Measurements from ENCODE around the gene CDC42BPG. TPM values are rescaled to one million over a fixed set of nuclear protein-coding genes. Genes with fewer than 3 reads are reported as not detected.

Gene CDC42BPG
- total RNA-seq, 1 donor from 2014 or later = 16.3 TPM

DNA sequence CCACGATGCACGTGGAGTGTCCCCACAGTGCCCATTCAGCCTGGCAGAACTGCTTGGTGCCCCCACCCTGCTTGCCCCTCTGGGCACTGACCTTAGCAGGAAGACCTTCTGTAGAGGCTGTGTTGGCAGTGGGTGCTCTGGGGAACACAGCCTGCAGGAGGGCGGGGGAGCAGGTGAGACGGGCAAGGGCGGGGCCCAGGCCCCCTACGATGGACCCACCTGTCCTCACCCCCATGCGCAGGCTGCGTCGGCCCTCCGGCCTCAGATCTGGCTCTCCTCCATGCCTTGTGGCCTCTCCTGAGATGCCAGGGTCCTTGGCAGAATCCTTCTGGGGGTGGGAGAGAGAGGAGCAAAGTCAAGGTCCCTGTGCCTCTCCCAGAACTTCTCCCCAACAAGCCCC is 10.9 kb downstream of the CDC42BPG start:
- intact Hi-C loops (cut with DNase I) = no loop called here
- H3K4me1 ChIP-seq = no peaks in the 10 kb centered on the region
- H3K27ac ChIP-seq = no peak overlapping the region
- H3K27me3 ChIP-seq (ENCODE audit: low read depth) = no peaks in the 10 kb centered on the region
- ATAC-seq (no peak), DNase-seq (no peak)
- no peak overlapping the region for H3K4me3 ChIP-seq
- peaks cover 56% of the 10 kb centered on the region for H3K36me3 ChIP-seq
- no peaks in the 10 kb centered on the region for H3K9me3 ChIP-seq
- TF ChIP-seq, protein P1, sequence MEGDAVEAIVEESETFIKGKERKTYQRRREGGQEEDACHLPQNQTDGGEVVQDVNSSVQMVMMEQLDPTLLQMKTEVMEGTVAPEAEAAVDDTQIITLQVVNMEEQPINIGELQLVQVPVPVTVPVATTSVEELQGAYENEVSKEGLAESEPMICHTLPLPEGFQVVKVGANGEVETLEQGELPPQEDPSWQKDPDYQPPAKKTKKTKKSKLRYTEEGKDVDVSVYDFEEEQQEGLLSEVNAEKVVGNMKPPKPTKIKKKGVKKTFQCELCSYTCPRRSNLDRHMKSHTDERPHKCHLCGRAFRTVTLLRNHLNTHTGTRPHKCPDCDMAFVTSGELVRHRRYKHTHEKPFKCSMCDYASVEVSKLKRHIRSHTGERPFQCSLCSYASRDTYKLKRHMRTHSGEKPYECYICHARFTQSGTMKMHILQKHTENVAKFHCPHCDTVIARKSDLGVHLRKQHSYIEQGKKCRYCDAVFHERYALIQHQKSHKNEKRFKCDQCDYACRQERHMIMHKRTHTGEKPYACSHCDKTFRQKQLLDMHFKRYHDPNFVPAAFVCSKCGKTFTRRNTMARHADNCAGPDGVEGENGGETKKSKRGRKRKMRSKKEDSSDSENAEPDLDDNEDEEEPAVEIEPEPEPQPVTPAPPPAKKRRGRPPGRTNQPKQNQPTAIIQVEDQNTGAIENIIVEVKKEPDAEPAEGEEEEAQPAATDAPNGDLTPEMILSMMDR (IDR thresholded peaks at IDR 0.05) = no peak

DNA sequence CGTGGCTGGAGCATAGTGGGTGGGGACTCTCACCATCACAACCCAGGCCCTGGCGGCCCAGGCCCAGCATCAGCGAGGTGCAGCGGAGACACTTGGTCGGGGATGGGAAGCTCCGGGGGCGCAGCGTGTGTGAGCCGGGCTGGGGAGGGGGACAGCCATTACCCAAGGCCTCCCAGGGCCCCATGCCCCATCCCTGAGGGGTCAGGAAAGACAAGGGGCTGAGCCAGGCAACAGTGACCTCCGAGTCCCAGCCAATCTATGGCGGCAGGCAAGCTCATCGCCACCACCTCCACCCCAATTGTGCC is 11.3 kb downstream of the CDC42BPG start:
- H3K36me3 ChIP-seq = peaks cover 53% of the 10 kb centered on the region
- intact Hi-C loops (cut with DNase I) = no loop called here
- DNase-seq = no peak
- H3K27me3 ChIP-seq (ENCODE audit: low read depth) = no peaks in the 10 kb centered on the region
- no peak for ATAC-seq
- H3K27ac ChIP-seq = no peak overlapping the region
- H3K9me3 ChIP-seq = no peaks in the 10 kb centered on the region
- H3K4me3 ChIP-seq = no peak overlapping the region
- TF ChIP-seq, protein P1 (IDR thresholded peaks at IDR 0.05) = no peak
- no peaks in the 10 kb centered on the region for H3K4me1 ChIP-seq

DNA sequence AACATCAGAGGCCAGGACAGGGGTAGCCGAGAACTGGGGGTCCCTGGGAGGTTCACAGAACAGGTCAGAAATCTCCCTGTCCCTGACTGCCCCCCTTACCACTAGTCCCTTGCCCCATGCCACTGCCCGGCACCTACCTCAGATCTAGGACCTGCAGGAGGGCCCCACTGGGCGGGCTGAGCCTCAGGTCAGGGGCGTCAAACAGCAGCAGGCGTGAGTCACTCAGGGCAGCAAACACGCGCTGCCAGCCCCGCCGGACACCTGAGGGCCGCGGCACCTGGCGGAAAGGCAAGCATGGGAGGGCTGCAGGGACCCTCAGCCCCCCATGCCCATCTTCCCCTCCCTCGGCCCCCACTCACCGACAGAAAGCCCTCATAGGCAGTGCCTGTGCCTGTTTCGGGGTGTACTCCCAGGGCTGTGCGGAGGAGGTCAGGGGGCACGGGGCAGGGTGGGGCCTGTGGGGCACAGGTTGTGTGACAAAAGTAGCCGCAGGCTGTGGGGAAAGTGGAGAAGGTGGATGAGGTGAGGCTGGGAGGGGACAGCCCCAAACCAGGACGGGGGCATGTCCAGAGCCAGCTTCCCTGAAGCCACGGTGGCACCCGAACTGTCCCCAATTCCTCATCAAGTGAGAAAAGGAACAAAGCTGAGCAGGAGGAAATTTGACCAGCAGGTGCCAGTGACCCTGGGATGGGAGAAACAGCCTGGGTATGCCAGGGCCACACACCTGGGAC is 11.8 kb downstream of the CDC42BPG start:
- no peaks in the 10 kb centered on the region for H3K27me3 ChIP-seq (ENCODE audit: low read depth)
- no peaks in the 10 kb centered on the region for H3K4me1 ChIP-seq
- H3K27ac ChIP-seq = no peak overlapping the region
- TF ChIP-seq, protein P1 (IDR thresholded peaks at IDR 0.05) = no peak
- ATAC-seq (no peak), DNase-seq (no peak)
- H3K9me3 ChIP-seq = no peaks in the 10 kb centered on the region
- H3K4me3 ChIP-seq = no peak overlapping the region
- H3K36me3 ChIP-seq = peaks cover 47% of the 10 kb centered on the region
- intact Hi-C loops (cut with DNase I) = no loop called here

DNA sequence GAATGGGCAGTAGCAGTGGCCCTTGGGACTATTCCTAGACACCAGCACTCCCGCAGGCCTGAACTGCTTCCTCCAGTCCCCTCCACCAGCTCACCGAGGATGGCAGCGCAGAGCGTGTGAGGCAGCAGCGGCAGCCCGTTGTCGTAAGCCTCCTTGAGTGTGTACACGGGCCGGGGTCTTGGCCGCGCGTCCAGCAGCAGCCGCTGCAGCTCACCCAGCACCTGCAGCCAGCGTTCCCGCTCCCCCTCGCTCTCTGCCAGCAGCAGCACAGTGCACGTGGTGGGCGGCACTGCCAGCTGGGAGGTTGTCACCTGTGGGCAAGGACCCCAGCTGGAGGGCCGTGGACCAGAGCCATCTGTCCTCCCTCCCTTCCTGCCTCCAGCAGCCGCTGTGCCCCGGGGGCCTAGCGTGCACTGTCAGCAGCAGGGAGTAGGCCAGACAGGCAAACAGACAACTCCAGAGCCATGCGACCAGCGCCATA is 13.0 kb downstream of the CDC42BPG start:
- DNase-seq = no peak
- Histone ChIP-seq H3K27ac (no peak overlapping the region), H3K4me1 (no peaks in the 10 kb centered on the region), H3K4me3 (no peak overlapping the region), H3K27me3 (ENCODE audit: low read depth) (no peaks in the 10 kb centered on the region), H3K36me3 (peaks cover 54% of the 10 kb centered on the region), H3K9me3 (no peaks in the 10 kb centered on the region)
- intact Hi-C loops (cut with DNase I) = no loop called here
- TF ChIP-seq, protein P1 (IDR thresholded peaks at IDR 0.05) = no peak
- no peak for ATAC-seq

DNA sequence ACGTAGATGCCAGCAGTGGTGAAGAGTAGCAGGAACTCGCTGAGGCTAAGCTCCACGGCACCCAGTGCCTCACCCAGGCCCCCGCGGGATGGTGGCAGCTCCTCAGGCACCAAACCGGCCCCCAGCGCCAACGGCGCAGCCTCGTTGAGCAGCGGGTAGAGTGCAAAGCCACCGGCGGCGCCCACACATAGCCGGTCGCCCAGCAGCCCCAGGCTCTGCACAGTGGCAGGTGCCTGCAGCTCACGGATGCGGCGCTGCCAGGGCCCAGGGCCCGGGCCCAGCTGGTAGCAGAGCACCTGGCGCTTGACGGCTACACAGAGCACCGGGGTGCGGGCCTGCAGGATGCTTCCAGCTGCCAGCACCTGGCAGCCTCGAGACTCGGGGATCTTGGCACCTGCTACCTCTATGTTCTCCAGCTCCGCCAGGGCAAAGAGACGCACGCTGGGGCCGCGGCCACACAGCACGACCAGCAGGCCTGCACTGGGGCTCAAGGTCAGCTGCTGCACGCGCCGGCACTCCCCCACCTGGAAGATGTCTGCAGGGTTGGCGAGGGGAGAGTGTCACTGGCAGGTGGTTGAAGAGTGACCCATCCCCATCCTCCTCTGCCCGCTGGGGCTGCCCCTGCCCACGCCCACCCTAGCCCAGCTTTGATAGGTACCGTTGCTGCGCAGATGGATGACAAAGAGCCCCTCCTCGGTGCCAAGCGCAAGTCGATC is 14.8 kb downstream of the CDC42BPG start:
- H3K27me3 ChIP-seq (ENCODE audit: low read depth) = no peaks in the 10 kb centered on the region
- no peak overlapping the region for H3K4me3 ChIP-seq
- TF ChIP-seq, protein P1 (IDR thresholded peaks at IDR 0.05) = no peak
- no peak overlapping the region for H3K27ac ChIP-seq
- no peak for DNase-seq
- H3K36me3 ChIP-seq = peaks cover 52% of the 10 kb centered on the region
- H3K9me3 ChIP-seq = no peaks in the 10 kb centered on the region
- intact Hi-C loops (cut with DNase I) = no loop called here
- no peaks in the 10 kb centered on the region for H3K4me1 ChIP-seq
- no peak for ATAC-seq
